UCSD-AML1 (cell line): ENCODE results near the gene MEOX2.

Experiments used
- DNase-seq: peaks from one replicate; lab custom pipeline; 2025; ENCODE audit not compliant: unreplicated experiment; lab: John Stamatoyannopoulos, UW

Gene MEOX2

GRCh38 chr7:15566476-15566875 is 120.0 kb downstream of the MEOX2 start:
- DNase-seq: no peak

- DNase-seq: no peak
Measured at GRCh38 chr7:15561835-15562234, 124.6 kb downstream of the MEOX2 start, which contains the start of gene AGMO. AGMO (minus strand) TSS chr7:15562015.
